Measurements from ENCODE around the gene FNDC10.
A peak's percentile ranks its signal among the peaks of the same experiment; 100 is the strongest.
"Not testable (repeated sequence)": the region's sequence is repeated elsewhere in the genome, so short reads cannot be mapped to it uniquely, and the experiment has no call there.

The FNDC10 gene

DNA sequence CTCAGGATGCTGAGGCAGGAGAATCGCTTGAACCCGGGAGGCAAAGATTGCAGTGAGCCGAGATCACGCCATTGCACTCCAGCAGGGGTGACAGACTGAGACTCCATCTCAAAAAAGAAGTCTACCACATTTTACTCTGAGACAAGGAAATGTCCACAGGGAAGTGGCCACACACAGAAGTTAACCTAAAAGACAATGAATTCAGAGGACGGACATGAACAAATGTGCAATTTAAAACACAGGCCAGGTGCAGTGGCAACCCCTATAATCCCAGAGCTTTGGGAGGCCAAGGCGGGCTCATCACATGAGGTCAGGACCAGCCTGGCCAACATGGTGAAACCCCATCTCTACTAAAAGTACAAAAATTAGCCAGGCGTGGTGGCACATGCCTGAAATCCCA, 42.2 kb downstream of the FNDC10 start:
- not testable (repeated sequence) for H2BK12ac ChIP-seq (ENCODE audit: low read length); H3K4me3 ChIP-seq (ENCODE audit: low read length in 2 of 2); H2BK5ac ChIP-seq (ENCODE audit: low read length); H2AFZ ChIP-seq (ENCODE audit: low read length); H3K4me2 ChIP-seq (ENCODE audit: insufficient read depth, low read length, poor library complexity, severe bottlenecking); H3K79me1 ChIP-seq (ENCODE audit: low read depth, low read length); H2BK120ac ChIP-seq (ENCODE audit: low read depth, low read length); H4K8ac ChIP-seq (ENCODE audit: low read depth, low read length); H3K23ac ChIP-seq (ENCODE audit: low read depth, low read length, poor library complexity); H3K14ac ChIP-seq (ENCODE audit: low read length); H3K27ac ChIP-seq (replicated peaks; ENCODE audit: low read length); H3K4ac ChIP-seq (ENCODE audit: low read length); H3K18ac ChIP-seq (ENCODE audit: low read length); DNase-seq (ENCODE audit: low spot score); H2BK15ac ChIP-seq (ENCODE audit: low read length); H2AK5ac ChIP-seq (ENCODE audit: low read depth, low read length); H4K91ac ChIP-seq (ENCODE audit: low read depth, low read length, poor library complexity); H3K27me3 ChIP-seq (ENCODE audit: control insufficient read depth in 3 of 3, insufficient read depth in 3 of 3, low read depth in 1 of 3, low read length in 3 of 3); H3K9me3 ChIP-seq (replicated peaks in 1 of 2; ENCODE audit: control insufficient read depth in 2 of 2, insufficient read depth in 1 of 2, low read depth in 1 of 2, low read length in 2 of 2); H3K9ac ChIP-seq (ENCODE audit: low read depth, low read length, poor library complexity)
- Histone ChIP-seq H3K36me3 (replicated peaks in 1 of 2; ENCODE audit: control insufficient read depth in 2 of 2, insufficient read depth in 2 of 2, low read length in 2 of 2) (peaks cover 13 to 35% of the 10 kb centered on the region in 2 donors), H3K4me1 (ENCODE audit: control insufficient read depth in 2 of 2, insufficient read depth in 1 of 2, low read depth in 1 of 2, low read length in 2 of 2) (peaks cover 8 to 15% of the 10 kb centered on the region in 2 donors)
- WGBS, 2 donors (ENCODE audit: extremely low coverage in 2 of 2, insufficient read length in 2 of 2, insufficient replicate concordance in 1 of 2), result no CpG with 5 or more reads among the region's 7 CpGs

DNA sequence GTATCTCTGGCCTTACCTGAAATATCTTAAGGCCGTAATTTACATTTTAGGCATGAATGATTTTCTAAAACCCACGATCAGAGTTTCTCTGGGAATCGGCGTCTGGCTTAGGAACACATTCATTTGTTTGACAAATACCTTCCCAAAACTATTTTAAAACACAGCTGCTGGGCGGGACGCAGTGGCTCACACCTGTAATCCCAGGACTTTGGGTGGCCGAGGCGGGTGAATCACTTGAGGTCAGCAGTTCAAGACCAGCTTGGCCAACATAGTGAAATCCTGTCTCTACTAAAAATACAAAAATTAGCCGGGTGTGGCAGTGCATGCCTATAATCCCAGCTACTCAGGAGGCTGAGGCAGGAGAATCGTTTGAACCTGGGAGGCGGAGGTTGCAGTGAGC, 43.0 kb downstream of the FNDC10 start:
- H4K91ac ChIP-seq (ENCODE audit: low read depth, low read length, poor library complexity); H2AK5ac ChIP-seq (ENCODE audit: low read depth, low read length); H2BK120ac ChIP-seq (ENCODE audit: low read depth, low read length); H3K23ac ChIP-seq (ENCODE audit: low read depth, low read length, poor library complexity); H3K4ac ChIP-seq (ENCODE audit: low read length); H3K9me3 ChIP-seq (replicated peaks in 1 of 2; ENCODE audit: control insufficient read depth in 2 of 2, insufficient read depth in 1 of 2, low read depth in 1 of 2, low read length in 2 of 2); H2BK15ac ChIP-seq (ENCODE audit: low read length); H3K4me3 ChIP-seq (ENCODE audit: low read length in 2 of 2); H3K4me2 ChIP-seq (ENCODE audit: insufficient read depth, low read length, poor library complexity, severe bottlenecking); H3K14ac ChIP-seq (ENCODE audit: low read length); H3K27ac ChIP-seq (replicated peaks; ENCODE audit: low read length); H3K27me3 ChIP-seq (ENCODE audit: control insufficient read depth in 3 of 3, insufficient read depth in 3 of 3, low read depth in 1 of 3, low read length in 3 of 3); H2AFZ ChIP-seq (ENCODE audit: low read length); H4K8ac ChIP-seq (ENCODE audit: low read depth, low read length); H3K9ac ChIP-seq (ENCODE audit: low read depth, low read length, poor library complexity); DNase-seq (ENCODE audit: low spot score); H2BK12ac ChIP-seq (ENCODE audit: low read length); H3K18ac ChIP-seq (ENCODE audit: low read length): not testable (repeated sequence)
- Histone ChIP-seq H3K36me3 (replicated peaks in 1 of 2; ENCODE audit: control insufficient read depth in 2 of 2, insufficient read depth in 2 of 2, low read length in 2 of 2) (peaks cover 6 to 28% of the 10 kb centered on the region in 2 donors), H3K79me1 (ENCODE audit: low read depth, low read length) (peaks cover 12% of the 10 kb centered on the region), H2BK5ac (ENCODE audit: low read length) (peak overlapping the region; percentile 11), H3K4me1 (ENCODE audit: control insufficient read depth in 2 of 2, insufficient read depth in 1 of 2, low read depth in 1 of 2, low read length in 2 of 2) (peaks cover 8 to 15% of the 10 kb centered on the region in 2 donors)
- WGBS, 2 donors (ENCODE audit: extremely low coverage in 2 of 2, insufficient read length in 2 of 2, insufficient replicate concordance in 1 of 2), result no CpG with 5 or more reads among the region's 11 CpGs

DNA sequence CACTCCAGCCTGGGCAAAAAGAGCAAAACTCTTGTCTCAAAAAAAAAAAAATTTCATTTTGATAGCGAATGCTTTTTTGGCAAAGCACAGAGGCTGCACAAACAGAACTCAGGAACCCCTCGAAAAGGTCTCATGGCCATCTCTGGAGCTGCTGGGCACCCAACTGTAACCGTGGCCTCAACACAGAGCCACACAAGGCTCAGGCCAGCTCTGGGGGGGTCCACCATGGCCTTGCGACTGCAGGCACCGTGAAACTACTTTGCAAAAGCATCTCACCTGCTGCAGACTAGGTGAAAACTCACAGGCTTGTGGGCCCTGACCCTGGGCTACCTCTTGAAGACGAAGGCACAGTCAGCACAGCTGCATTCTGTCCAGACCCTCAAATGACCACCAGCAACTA, 43.4 kb downstream of the FNDC10 start:
- H3K79me1 ChIP-seq (ENCODE audit: low read depth, low read length), result peaks cover 13% of the 10 kb centered on the region
- H2BK15ac ChIP-seq (ENCODE audit: low read length), result no peak overlapping the region
- H3K4me3 ChIP-seq (ENCODE audit: low read length in 2 of 2), result no peak overlapping the region
- H3K4me1 ChIP-seq (ENCODE audit: control insufficient read depth in 2 of 2, insufficient read depth in 1 of 2, low read depth in 1 of 2, low read length in 2 of 2), result peaks cover 8 to 15% of the 10 kb centered on the region in 2 donors
- H2AK5ac ChIP-seq (ENCODE audit: low read depth, low read length), result no peak overlapping the region
- no CpG with 5 or more reads among the region's 6 CpGs for WGBS, 2 donors (ENCODE audit: extremely low coverage in 2 of 2, insufficient read length in 2 of 2, insufficient replicate concordance in 1 of 2)
- peak overlapping the region; percentile 11 for H2BK5ac ChIP-seq (ENCODE audit: low read length)
- H3K18ac ChIP-seq (ENCODE audit: low read length), result no peak overlapping the region
- no peak overlapping the region for H4K8ac ChIP-seq (ENCODE audit: low read depth, low read length)
- no peak overlapping the region for H4K91ac ChIP-seq (ENCODE audit: low read depth, low read length, poor library complexity)
- no peak overlapping the region for H3K4me2 ChIP-seq (ENCODE audit: insufficient read depth, low read length, poor library complexity, severe bottlenecking)
- no peak overlapping the region for H3K27ac ChIP-seq (replicated peaks; ENCODE audit: low read length)
- H3K14ac ChIP-seq (ENCODE audit: low read length), result no peak overlapping the region
- no peak overlapping the region for H3K4ac ChIP-seq (ENCODE audit: low read length)
- H2AFZ ChIP-seq (ENCODE audit: low read length), result no peak overlapping the region
- no peaks in the 10 kb centered on the region for H3K9me3 ChIP-seq (replicated peaks in 1 of 2; ENCODE audit: control insufficient read depth in 2 of 2, insufficient read depth in 1 of 2, low read depth in 1 of 2, low read length in 2 of 2)
- no peak overlapping the region for H2BK120ac ChIP-seq (ENCODE audit: low read depth, low read length)
- H3K36me3 ChIP-seq (replicated peaks in 1 of 2; ENCODE audit: control insufficient read depth in 2 of 2, insufficient read depth in 2 of 2, low read length in 2 of 2), result peaks cover 4 to 24% of the 10 kb centered on the region in 2 donors
- no peak for DNase-seq (ENCODE audit: low spot score)
- H2BK12ac ChIP-seq (ENCODE audit: low read length), result no peak overlapping the region
- H3K23ac ChIP-seq (ENCODE audit: low read depth, low read length, poor library complexity), result no peak overlapping the region
- no peaks in the 10 kb centered on the region for H3K27me3 ChIP-seq (ENCODE audit: control insufficient read depth in 3 of 3, insufficient read depth in 3 of 3, low read depth in 1 of 3, low read length in 3 of 3)
- H3K9ac ChIP-seq (ENCODE audit: low read depth, low read length, poor library complexity), result no peak overlapping the region

DNA sequence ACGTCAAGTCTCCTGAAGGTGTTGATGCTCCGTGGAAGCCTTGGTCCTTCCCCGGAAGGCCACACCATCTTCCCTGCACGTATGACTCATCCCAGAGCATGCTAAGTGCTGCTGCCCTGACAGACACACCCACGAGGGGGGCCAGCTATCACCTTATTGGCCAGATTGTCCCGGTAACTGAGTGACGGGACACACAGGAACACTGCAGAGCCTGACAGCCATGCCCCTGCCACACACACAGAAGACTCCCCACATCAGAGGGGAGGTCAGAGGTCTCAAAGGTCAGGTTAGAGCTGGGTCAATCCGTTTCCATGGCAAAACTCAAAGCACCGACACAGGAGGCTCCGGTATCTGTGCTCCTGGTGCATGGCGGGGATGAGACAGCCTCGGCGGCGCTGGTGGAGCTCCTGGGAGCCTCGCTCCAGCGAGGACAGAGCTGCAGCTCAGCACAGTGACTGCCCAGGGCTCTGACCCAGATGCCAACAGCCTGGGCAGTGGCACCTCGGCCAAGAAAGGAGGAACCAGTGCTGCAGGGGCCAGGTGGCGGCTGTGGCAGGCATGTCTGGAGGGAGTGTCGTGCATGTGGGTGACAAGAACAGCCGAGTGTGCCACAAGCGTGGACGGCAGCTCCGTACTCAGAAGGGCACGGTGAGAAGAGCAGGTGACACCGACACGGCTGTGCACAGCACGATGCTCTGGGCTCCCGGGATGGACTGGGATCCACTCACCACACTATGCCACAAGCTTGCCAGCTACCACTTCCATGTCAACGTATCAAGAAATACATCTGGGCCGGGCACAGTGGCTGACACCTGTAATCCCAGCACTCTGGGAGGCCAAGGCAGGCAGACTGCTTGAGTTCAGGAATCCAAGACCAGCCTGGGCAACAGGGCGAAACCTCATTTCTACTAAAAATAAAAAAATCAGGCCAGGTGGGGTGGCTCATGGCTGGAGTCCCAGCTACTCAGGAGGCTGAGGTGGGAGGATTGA, 44.7 kb downstream of the FNDC10 start:
- Histone ChIP-seq H4K91ac (ENCODE audit: low read depth, low read length, poor library complexity) (no peak overlapping the region), H3K9ac (ENCODE audit: low read depth, low read length, poor library complexity) (peak overlapping the region; percentile 72), H3K9me3 (replicated peaks in 1 of 2; ENCODE audit: control insufficient read depth in 2 of 2, insufficient read depth in 1 of 2, low read depth in 1 of 2, low read length in 2 of 2) (no peaks in the 10 kb centered on the region), H3K18ac (ENCODE audit: low read length) (no peak overlapping the region), H3K4me1 (ENCODE audit: control insufficient read depth in 2 of 2, insufficient read depth in 1 of 2, low read depth in 1 of 2, low read length in 2 of 2) (peaks cover 8 to 15% of the 10 kb centered on the region in 2 donors), H2AK5ac (ENCODE audit: low read depth, low read length) (peak overlapping the region; percentile 71), H4K8ac (ENCODE audit: low read depth, low read length) (peak overlapping the region; percentile 65), H3K4me3 (ENCODE audit: low read length in 2 of 2) (no peak overlapping the region), H2BK12ac (ENCODE audit: low read length) (peak overlapping the region; percentile 41), H2BK5ac (ENCODE audit: low read length) (no peak overlapping the region), H3K27me3 (ENCODE audit: control insufficient read depth in 3 of 3, insufficient read depth in 3 of 3, low read depth in 1 of 3, low read length in 3 of 3) (no peaks in the 10 kb centered on the region), H3K27ac (replicated peaks; ENCODE audit: low read length) (no peak overlapping the region), H3K14ac (ENCODE audit: low read length) (no peak overlapping the region), H3K36me3 (replicated peaks in 1 of 2; ENCODE audit: control insufficient read depth in 2 of 2, insufficient read depth in 2 of 2, low read length in 2 of 2) (peaks cover 2 to 11% of the 10 kb centered on the region in 2 donors), H2AFZ (ENCODE audit: low read length) (no peak overlapping the region), H3K79me1 (ENCODE audit: low read depth, low read length) (peaks cover 16% of the 10 kb centered on the region), H3K4me2 (ENCODE audit: insufficient read depth, low read length, poor library complexity, severe bottlenecking) (no peak overlapping the region), H3K23ac (ENCODE audit: low read depth, low read length, poor library complexity) (peak overlapping the region; percentile 95), H2BK15ac (ENCODE audit: low read length) (no peak overlapping the region), H3K4ac (ENCODE audit: low read length) (peak overlapping the region; percentile 57), H2BK120ac (ENCODE audit: low read depth, low read length) (no peak overlapping the region)
- DNase-seq (ENCODE audit: low spot score), result peak; percentile 57
- WGBS, 2 donors (ENCODE audit: extremely low coverage in 2 of 2, insufficient read length in 2 of 2, insufficient replicate concordance in 1 of 2), result no CpG with 5 or more reads among the region's 31 CpGs
